Progenitor cell of endocrine pancreas (in vitro differentiated cells): Measurements from ENCODE around the gene DMBX1. TPM values are rescaled to one million over a fixed set of nuclear protein-coding genes. Genes with fewer than 3 reads are reported as not detected.

Experiments used
- DNase-seq: peaks from one replicate; pipeline ENCODE4 v3.0.0; 2021; ENCODE audit warnings: low spot score; ENCODE audit not compliant: unreplicated experiment
- H3K27ac Mint-ChIP-seq: 2 replicates; pipeline ENCODE4 v1.8.0; 2021; ENCODE audit warnings: mild to moderate bottlenecking, moderate library complexity, mixed read lengths
- H3K27me3 Mint-ChIP-seq: 2 replicates; pipeline ENCODE4 v1.8.0; 2021; ENCODE audit warnings: mixed read lengths
- H3K36me3 Mint-ChIP-seq: 2 replicates; pipeline ENCODE4 v1.8.0; 2022; ENCODE audit warnings: mixed read lengths; ENCODE audit not compliant: insufficient read depth
- H3K4me1 Mint-ChIP-seq: 2 replicates; pipeline ENCODE4 v1.8.0; 2021; ENCODE audit warnings: low read depth, mixed read lengths
- H3K4me3 Mint-ChIP-seq: 2 replicates; pipeline ENCODE4 v1.8.0; 2021; ENCODE audit warnings: low read depth, mild to moderate bottlenecking, moderate library complexity, mixed read lengths
- H3K9me3 Mint-ChIP-seq: 2 replicates; pipeline ENCODE4 v1.8.0; 2021; ENCODE audit warnings: low read depth, mixed read lengths
- total RNA-seq: library from RNA; stranded (reverse); gene quantifications from 2 replicates; pipeline ENCODE4 v1.2.1, GENCODE V29; 2021
- TF ChIP-seq, protein P1 (sequence below): fragments of 200-600 bp; sonication (generic); IDR thresholded peaks from one replicate; pipeline ENCODE4 v1.5.0; 2021; ENCODE audit warnings: antibody characterized with exemption, mild to moderate bottlenecking; ENCODE audit not compliant: unreplicated experiment

The DMBX1 gene
- total RNA-seq, 1 donor from 2014 or later: not detected

DNA sequence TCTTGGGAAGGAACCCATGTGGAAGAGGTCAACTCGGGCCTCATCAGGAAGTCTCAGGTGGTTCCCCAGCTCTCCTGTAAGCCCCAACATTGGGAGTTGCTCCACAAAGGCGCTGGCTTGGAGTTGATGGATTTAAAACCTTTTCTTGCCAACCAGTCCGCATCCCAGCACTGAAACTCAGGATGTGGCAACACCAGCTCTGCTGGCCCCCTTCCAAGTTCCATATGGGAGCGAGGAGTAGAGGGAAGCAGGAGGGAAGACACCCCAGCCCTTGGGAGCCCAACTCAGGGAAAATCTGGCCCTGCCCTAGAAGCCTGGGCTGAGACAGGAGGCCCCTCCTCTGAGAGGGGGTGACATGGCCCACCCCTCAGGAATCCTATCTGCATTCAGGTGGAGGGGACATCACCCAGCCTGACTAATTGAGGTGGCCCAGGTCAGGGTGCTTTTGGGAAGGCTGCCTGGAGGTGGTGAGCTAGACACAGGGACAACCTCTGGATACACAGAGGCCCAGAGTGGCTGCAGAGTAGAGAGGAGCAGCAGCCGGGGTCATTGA, 33.1 kb upstream of the DMBX1 start:
- no peak overlapping the region for H3K27ac Mint-ChIP-seq
- H3K4me3 Mint-ChIP-seq: no peak overlapping the region
- no peaks in the 10 kb centered on the region for H3K36me3 Mint-ChIP-seq
- no peaks in the 10 kb centered on the region for H3K9me3 Mint-ChIP-seq
- DNase-seq: no peak
- H3K27me3 Mint-ChIP-seq: peaks cover 84% of the 10 kb centered on the region
- TF ChIP-seq, protein P1, sequence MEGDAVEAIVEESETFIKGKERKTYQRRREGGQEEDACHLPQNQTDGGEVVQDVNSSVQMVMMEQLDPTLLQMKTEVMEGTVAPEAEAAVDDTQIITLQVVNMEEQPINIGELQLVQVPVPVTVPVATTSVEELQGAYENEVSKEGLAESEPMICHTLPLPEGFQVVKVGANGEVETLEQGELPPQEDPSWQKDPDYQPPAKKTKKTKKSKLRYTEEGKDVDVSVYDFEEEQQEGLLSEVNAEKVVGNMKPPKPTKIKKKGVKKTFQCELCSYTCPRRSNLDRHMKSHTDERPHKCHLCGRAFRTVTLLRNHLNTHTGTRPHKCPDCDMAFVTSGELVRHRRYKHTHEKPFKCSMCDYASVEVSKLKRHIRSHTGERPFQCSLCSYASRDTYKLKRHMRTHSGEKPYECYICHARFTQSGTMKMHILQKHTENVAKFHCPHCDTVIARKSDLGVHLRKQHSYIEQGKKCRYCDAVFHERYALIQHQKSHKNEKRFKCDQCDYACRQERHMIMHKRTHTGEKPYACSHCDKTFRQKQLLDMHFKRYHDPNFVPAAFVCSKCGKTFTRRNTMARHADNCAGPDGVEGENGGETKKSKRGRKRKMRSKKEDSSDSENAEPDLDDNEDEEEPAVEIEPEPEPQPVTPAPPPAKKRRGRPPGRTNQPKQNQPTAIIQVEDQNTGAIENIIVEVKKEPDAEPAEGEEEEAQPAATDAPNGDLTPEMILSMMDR: no peak
- no peaks in the 10 kb centered on the region for H3K4me1 Mint-ChIP-seq

DNA sequence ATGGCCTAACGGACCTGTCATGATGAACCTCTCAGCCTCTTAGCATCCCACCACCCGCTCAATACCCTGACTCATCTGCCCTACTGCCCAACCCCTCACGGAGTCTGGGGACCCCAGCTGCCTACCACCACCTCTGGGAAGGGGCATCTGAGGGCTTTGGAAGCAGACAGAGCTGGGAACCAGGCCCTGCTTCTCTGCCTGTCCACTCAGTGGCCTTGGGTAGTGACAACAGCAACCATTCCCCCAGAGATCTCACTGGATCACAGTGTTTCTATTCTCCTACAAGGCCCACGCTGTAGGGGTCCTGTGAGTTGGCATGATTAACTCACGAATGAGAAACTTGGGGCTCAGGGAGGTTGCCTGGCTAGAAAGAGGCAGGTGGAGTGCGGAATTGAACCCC, 32.5 kb upstream of the DMBX1 start:
- Mint-ChIP-seq H3K27me3 (peaks cover 84% of the 10 kb centered on the region), H3K36me3 (no peaks in the 10 kb centered on the region), H3K4me1 (peaks cover 3% of the 10 kb centered on the region), H3K4me3 (no peak overlapping the region), H3K9me3 (no peaks in the 10 kb centered on the region), H3K27ac (no peak overlapping the region)
- no peak for DNase-seq
- TF ChIP-seq, protein P1: no peak

DNA sequence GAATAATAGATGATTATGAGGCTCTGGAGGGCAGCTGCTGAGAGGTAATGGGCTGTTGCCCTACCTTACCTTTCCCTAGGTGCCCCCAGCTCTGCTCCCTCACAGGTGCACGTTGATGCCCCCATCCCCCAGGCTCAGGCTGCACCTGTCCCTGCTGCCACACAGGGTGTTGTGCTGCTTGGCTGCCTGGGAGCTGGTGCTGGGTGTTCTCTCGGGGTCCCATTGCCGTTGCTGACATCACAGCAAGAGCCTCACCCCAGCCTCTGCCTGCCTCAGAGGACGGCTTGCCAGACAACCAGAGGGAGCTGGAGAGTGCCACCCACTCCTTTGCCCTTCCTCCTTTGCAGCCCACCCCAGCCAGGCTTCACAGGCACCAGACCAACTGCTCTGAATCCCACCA, 31.4 kb upstream of the DMBX1 start:
- Mint-ChIP-seq H3K4me3 (no peak overlapping the region), H3K4me1 (peaks cover 5% of the 10 kb centered on the region), H3K27me3 (peaks cover 84% of the 10 kb centered on the region), H3K27ac (no peak overlapping the region), H3K36me3 (no peaks in the 10 kb centered on the region), H3K9me3 (no peaks in the 10 kb centered on the region)
- TF ChIP-seq, protein P1: no peak
- no peak for DNase-seq

DNA sequence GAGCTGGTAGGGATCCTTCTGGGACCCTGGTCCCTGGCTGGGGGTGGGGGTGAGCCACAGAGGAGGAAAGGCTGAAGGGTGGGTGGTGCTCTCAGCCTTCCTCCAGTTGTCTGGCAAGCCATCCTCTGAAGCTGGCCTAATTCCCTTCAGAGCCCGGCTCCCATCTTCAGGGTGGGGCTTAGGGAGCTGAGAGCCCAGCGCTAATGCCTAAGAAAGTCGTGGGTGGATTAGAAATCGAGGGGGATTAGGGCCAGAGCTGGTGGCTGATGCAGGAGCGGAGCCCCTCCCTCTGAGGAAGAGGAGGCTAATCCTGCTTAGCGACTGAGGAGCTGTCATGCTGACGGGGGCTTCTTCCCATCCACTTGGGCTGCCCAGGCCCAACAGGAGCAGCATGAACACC, 30.8 kb upstream of the DMBX1 start:
- no peak for DNase-seq
- TF ChIP-seq, protein P1: no peak
- no peak overlapping the region for H3K4me3 Mint-ChIP-seq
- peaks cover 5% of the 10 kb centered on the region for H3K4me1 Mint-ChIP-seq
- H3K27ac Mint-ChIP-seq: no peak overlapping the region
- no peaks in the 10 kb centered on the region for H3K9me3 Mint-ChIP-seq
- no peaks in the 10 kb centered on the region for H3K36me3 Mint-ChIP-seq
- H3K27me3 Mint-ChIP-seq: peaks cover 81% of the 10 kb centered on the region

DNA sequence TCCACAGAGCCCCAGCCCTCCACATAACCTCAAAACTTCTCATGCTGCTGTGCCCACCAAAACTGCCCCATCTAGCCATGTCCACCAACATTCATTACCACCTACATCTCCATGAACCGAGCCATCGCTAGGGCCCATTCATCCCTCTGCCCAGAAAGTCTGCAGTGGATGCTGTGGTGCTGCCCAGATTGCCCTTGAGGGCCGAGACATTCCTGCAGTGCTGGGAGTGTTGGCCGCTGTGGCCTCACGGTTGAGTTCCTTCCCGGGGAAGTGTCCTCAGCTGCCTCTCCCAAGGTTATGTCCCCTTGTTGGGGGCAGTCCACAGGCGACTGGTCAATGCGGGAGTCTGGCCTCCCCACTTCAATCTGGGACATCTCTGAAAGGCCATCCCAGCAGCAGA, 30.3 kb upstream of the DMBX1 start:
- Mint-ChIP-seq H3K4me1 (peaks cover 5% of the 10 kb centered on the region), H3K9me3 (no peaks in the 10 kb centered on the region), H3K27ac (no peak overlapping the region), H3K4me3 (no peak overlapping the region), H3K27me3 (peaks cover 81% of the 10 kb centered on the region), H3K36me3 (no peaks in the 10 kb centered on the region)
- no peak for DNase-seq
- TF ChIP-seq, protein P1: no peak
